VCaP (cell line): ENCODE data around the gene IL17RD.

Source experiments
- H3K27ac ChIP-seq: fragments of 450-650 bp; 2 replicates; pipeline ENCODE4 v1.5.1; 2017
- TF ChIP-seq, protein P1 (sequence below): fragments of 450-650 bp; conservative IDR thresholded peaks from 2 replicates; pipeline ENCODE4 v1.5.1; 2017; ENCODE audit warnings: mild to moderate bottlenecking, moderate library complexity

IL17RD gene

DNA sequence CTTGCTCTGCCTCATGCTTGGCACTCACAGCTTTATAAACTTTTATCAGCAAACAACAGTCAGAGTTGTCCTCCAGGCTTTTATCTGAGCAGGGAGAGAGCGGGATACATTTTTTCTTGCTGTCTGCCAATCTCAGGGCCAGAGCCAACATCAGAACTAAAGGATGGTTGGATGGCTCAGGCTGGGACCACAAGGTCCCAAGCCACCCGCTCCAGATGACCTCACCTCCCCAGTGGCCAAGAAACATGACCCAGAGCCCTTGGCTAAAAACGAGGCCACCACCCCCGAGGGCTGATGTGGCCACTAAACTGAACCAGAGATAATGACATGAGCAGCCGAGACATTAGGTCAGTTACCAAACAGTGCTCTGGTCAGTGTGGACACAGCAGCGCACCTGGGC, 123.5 kb downstream of the IL17RD start:
- peak overlapping the region; percentile 64 for H3K27ac ChIP-seq
- TF ChIP-seq, protein P1, sequence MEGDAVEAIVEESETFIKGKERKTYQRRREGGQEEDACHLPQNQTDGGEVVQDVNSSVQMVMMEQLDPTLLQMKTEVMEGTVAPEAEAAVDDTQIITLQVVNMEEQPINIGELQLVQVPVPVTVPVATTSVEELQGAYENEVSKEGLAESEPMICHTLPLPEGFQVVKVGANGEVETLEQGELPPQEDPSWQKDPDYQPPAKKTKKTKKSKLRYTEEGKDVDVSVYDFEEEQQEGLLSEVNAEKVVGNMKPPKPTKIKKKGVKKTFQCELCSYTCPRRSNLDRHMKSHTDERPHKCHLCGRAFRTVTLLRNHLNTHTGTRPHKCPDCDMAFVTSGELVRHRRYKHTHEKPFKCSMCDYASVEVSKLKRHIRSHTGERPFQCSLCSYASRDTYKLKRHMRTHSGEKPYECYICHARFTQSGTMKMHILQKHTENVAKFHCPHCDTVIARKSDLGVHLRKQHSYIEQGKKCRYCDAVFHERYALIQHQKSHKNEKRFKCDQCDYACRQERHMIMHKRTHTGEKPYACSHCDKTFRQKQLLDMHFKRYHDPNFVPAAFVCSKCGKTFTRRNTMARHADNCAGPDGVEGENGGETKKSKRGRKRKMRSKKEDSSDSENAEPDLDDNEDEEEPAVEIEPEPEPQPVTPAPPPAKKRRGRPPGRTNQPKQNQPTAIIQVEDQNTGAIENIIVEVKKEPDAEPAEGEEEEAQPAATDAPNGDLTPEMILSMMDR = no peak
